ENCODE measurements around the gene FOXO1.

DNA sequence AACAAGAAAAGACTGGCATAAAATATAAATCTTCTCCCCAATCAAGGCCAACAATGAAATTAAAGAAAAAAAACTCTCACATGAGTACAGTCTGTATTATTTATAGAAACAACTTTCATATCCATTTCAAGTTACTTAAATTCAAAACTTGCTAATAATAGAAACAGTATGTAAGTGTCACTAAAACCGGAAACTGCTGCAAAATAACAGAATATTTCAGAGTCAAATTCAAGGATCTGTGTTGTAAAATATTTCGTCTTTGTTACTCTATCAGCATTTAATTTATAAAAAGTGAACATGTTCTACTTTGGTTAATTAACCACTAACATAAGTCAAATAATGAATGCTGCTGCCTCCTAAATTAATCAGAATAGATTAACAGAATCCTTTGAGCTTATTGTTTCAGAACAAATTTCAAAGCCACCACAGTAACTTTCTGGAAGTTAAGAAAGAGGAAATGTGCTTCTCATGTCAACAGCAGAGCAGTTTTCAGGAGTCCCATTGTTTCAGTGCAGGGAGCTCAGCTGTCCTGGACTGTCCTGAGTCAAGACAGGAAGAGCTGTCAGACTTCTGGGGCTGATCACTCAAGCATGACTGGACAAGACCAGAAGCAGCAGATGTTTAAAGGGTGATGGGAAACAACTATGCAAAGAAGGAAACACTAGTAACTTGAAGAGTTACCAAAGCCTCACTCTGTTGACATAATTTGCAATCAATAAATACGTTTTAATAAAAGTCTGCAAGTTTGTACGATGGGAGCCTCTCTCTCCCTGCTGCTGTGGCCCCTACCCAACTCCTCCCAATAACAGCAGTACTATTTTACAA is 76.9 kb downstream of the FOXO1 start:
- TF ChIP-seq, protein P1, sequence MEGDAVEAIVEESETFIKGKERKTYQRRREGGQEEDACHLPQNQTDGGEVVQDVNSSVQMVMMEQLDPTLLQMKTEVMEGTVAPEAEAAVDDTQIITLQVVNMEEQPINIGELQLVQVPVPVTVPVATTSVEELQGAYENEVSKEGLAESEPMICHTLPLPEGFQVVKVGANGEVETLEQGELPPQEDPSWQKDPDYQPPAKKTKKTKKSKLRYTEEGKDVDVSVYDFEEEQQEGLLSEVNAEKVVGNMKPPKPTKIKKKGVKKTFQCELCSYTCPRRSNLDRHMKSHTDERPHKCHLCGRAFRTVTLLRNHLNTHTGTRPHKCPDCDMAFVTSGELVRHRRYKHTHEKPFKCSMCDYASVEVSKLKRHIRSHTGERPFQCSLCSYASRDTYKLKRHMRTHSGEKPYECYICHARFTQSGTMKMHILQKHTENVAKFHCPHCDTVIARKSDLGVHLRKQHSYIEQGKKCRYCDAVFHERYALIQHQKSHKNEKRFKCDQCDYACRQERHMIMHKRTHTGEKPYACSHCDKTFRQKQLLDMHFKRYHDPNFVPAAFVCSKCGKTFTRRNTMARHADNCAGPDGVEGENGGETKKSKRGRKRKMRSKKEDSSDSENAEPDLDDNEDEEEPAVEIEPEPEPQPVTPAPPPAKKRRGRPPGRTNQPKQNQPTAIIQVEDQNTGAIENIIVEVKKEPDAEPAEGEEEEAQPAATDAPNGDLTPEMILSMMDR (IDR thresholded peaks at IDR 0.05): no peak
- TF ChIP-seq POLR2AphosphoS5 (IDR thresholded peaks at IDR 0.05): no peak
